Natural killer cell (primary cell): ENCODE results near the gene DDX39A. TPM values are rescaled to one million over a fixed set of nuclear protein-coding genes. Genes with fewer than 3 reads are reported as not detected.
A peak's percentile ranks its signal among the peaks of the same experiment; 100 is the strongest.

Experiments
- ATAC-seq, 3 donors: fragments of 150-1000 bp in 2 of 3; fragments of 200-7000 bp in 1 of 3; cut with Tn5 transposase; 1 replicate in 1 of 3; 2 replicates in 2 of 3; pipeline ENCODE4 v1.10.0; 2021; ENCODE audit warnings: mild to moderate bottlenecking in 2 of 3, moderate library complexity in 2 of 3
- DNase-seq, 2 donors: peaks; one replicate each; pipeline versions ENCODE4 v3.0.0 to v3.0.0-alpha.2; 2013 to 2021; ENCODE audit warnings: mixed read lengths in 1 of 2
- H3K27ac ChIP-seq: one replicate; pipeline ENCODE4 v1.5.1; 2013; ENCODE audit warnings: mild to moderate bottlenecking, low read length
- H3K27me3 ChIP-seq: one replicate; pipeline ENCODE4 v1.6.1; 2013; ENCODE audit warnings: low read length; ENCODE audit not compliant: control insufficient read depth, insufficient read depth
- H3K36me3 ChIP-seq: one replicate; pipeline ENCODE4 v1.6.1; 2013; ENCODE audit warnings: low read length; ENCODE audit not compliant: control insufficient read depth, insufficient read depth
- H3K4me1 ChIP-seq: one replicate; pipeline ENCODE4 v1.6.1; 2013; ENCODE audit warnings: low read length; ENCODE audit not compliant: control insufficient read depth, insufficient read depth
- H3K4me3 ChIP-seq: one replicate; pipeline ENCODE4 v1.5.1; 2013; ENCODE audit warnings: low read length
- H3K9me3 ChIP-seq: one replicate; pipeline ENCODE4 v1.6.1; 2013; ENCODE audit warnings: low read length; ENCODE audit not compliant: control insufficient read depth, insufficient read depth
- H3K27ac Mint-ChIP-seq, 2 donors: one replicate each; pipeline ENCODE4 v1.8.0; 2022; ENCODE audit warnings: mild to moderate bottlenecking in 2 of 2, mixed read lengths in 2 of 2, moderate library complexity in 1 of 2
- H3K27me3 Mint-ChIP-seq, 2 donors: one replicate each; pipeline ENCODE4 v1.8.0; 2022; ENCODE audit warnings: low read depth in 2 of 2, mixed read lengths in 2 of 2
- H3K36me3 Mint-ChIP-seq: one replicate; pipeline ENCODE4 v1.8.0; 2022; ENCODE audit warnings: mixed read lengths
- H3K4me1 Mint-ChIP-seq, 2 donors: one replicate each; pipeline ENCODE4 v1.8.0; 2022; ENCODE audit warnings: mixed read lengths in 2 of 2
- H3K4me3 Mint-ChIP-seq: one replicate; pipeline ENCODE4 v1.8.0; 2022; ENCODE audit warnings: mild to moderate bottlenecking, moderate library complexity, mixed read lengths
- H3K9me3 Mint-ChIP-seq, 2 donors: one replicate each; pipeline ENCODE4 v1.8.0; 2022; ENCODE audit warnings: mixed read lengths in 2 of 2
- CTCF ChIP-seq: fragments of 200-600 bp; IDR thresholded peaks from one replicate; pipeline ENCODE4 v1.8.0; 2022; ENCODE audit warnings: antibody characterized with exemption
- WGBS: methylation state at CpG from one replicate; pipeline ENCODE4 v1.1.7; 2013; ENCODE audit warnings: missing lambda C conversion rate; ENCODE audit not compliant: insufficient coverage; 5-methylcytosine and 5-hydroxymethylcytosine counted together
- intact Hi-C: fragments of 100-400 bp; cut with micrococcal nuclease; formaldehyde crosslinking; loops from one replicate; pipeline ENCODE4 v1.14.2; 2022
- total RNA-seq, 4 donors: library from RNA; stranded (reverse); fragments of 120-200 nt in 1 of 4; gene quantifications; one replicate each; pipeline versions ENCODE4 v1.2.3 to v1.2.4, GENCODE V29; 2013 to 2022

The DDX39A gene
- total RNA-seq, 3 donors from 2014 or later (not counting 1 experiment from before 2014, with no cell fraction given): 397 to 569 (median 557) TPM

GRCh38 chr19:14412996-14413692, 6.0 kb downstream of the DDX39A start:
- DNase-seq (peak in 1 of 2 donors; percentile 40), ATAC-seq (no peak)
- no peaks in the 10 kb centered on the region for H3K27me3 ChIP-seq
- peak overlapping the region; percentile 92 for H3K27ac Mint-ChIP-seq
- H3K9me3 ChIP-seq: no peaks in the 10 kb centered on the region
- H3K27ac ChIP-seq: no peak overlapping the region
- no peak for TF ChIP-seq CTCF
- no peaks in the 10 kb centered on the region for H3K36me3 Mint-ChIP-seq
- intact Hi-C loops: no loop called here
- H3K27me3 Mint-ChIP-seq: no peaks in the 10 kb centered on the region
- H3K4me1 ChIP-seq: peaks cover 90% of the 10 kb centered on the region
- 88% methylated on average over 15 of the region's 15 CpGs for WGBS
- peak overlapping the region; percentile 59 for H3K4me3 Mint-ChIP-seq
- no peaks in the 10 kb centered on the region for H3K9me3 Mint-ChIP-seq
- peaks cover 61 to 74% of the 10 kb centered on the region in 2 donors for H3K4me1 Mint-ChIP-seq
- no peak overlapping the region for H3K4me3 ChIP-seq
- peaks cover 61% of the 10 kb centered on the region for H3K36me3 ChIP-seq

- Mint-ChIP-seq H3K27me3 (no peaks in the 10 kb centered on the region), H3K9me3 (no peaks in the 10 kb centered on the region), H3K36me3 (no peaks in the 10 kb centered on the region), H3K27ac (peak overlapping the region; percentile 92), H3K4me1 (peaks cover 57 to 75% of the 10 kb centered on the region in 2 donors), H3K4me3 (peak overlapping the region; percentile 45)
- ATAC-seq (no peak), DNase-seq (peak; percentile 36 to 38)
- Histone ChIP-seq H3K27ac (no peak overlapping the region), H3K4me3 (no peak overlapping the region), H3K27me3 (no peaks in the 10 kb centered on the region), H3K36me3 (peaks cover 68% of the 10 kb centered on the region), H3K9me3 (no peaks in the 10 kb centered on the region), H3K4me1 (peaks cover 88% of the 10 kb centered on the region)
- WGBS: 83% methylated on average over 25 of the region's 25 CpGs
- intact Hi-C loops: no loop called here
- no peak for TF ChIP-seq CTCF
These were observed 6.7 kb downstream of the DDX39A start for GRCh38 chr19:14412324-14412995.

GRCh38 chr19:14411938-14412245, 7.2 kb downstream of the DDX39A start:
- DNase-seq: peak in 1 of 2 donors; percentile 37
- WGBS: 84% methylated on average over 8 of the region's 8 CpGs
- no peaks in the 10 kb centered on the region for H3K9me3 Mint-ChIP-seq

More at GRCh38 chr19:14411938-14412245, 7.2 kb downstream of the DDX39A start:
- no peaks in the 10 kb centered on the region for H3K9me3 ChIP-seq
- H3K4me3 ChIP-seq: no peak overlapping the region
- Mint-ChIP-seq H3K27me3 (no peaks in the 10 kb centered on the region), H3K27ac (peak overlapping the region; percentile 92), H3K4me1 (peaks cover 57 to 76% of the 10 kb centered on the region in 2 donors), H3K36me3 (no peaks in the 10 kb centered on the region), H3K4me3 (peak overlapping the region; percentile 59)
- H3K4me1 ChIP-seq: peaks cover 83% of the 10 kb centered on the region
- intact Hi-C loops: no loop called here
- no peak for TF ChIP-seq CTCF
- no peak for ATAC-seq
- H3K27me3 ChIP-seq: no peaks in the 10 kb centered on the region
- peaks cover 71% of the 10 kb centered on the region for H3K36me3 ChIP-seq
- no peak overlapping the region for H3K27ac ChIP-seq
